IPS-20b (cell line): ENCODE data around the gene SCN4B.

Experiments used
- H3K27ac ChIP-seq: one replicate; pipeline ENCODE4 v1.5.1; 2013; ENCODE audit warnings: low read length
- H3K27me3 ChIP-seq: 2 replicates; pipeline ENCODE4 v1.6.1; 2013; ENCODE audit warnings: mild to moderate bottlenecking, low read length, inconsistent platforms; ENCODE audit not compliant: insufficient read depth
- H3K36me3 ChIP-seq: 2 replicates; pipeline ENCODE4 v1.6.1; 2013; ENCODE audit warnings: low read depth, mild to moderate bottlenecking, inconsistent platforms, low read length, moderate library complexity; ENCODE audit not compliant: insufficient read depth
- H3K4me1 ChIP-seq: 2 replicates; pipeline ENCODE4 v1.6.1; 2013; ENCODE audit warnings: mild to moderate bottlenecking, control low read depth, inconsistent platforms, low read length, moderate library complexity; ENCODE audit not compliant: insufficient read depth
- H3K4me3 ChIP-seq: 2 replicates; pipeline ENCODE4 v1.5.1; 2013; ENCODE audit warnings: mild to moderate bottlenecking, low read length, inconsistent platforms
- H3K9ac ChIP-seq: 2 replicates; pipeline ENCODE4 v1.6.1; 2013; ENCODE audit warnings: low read depth, mild to moderate bottlenecking, inconsistent platforms, low read length, moderate library complexity
- H3K9me3 ChIP-seq: 2 replicates; pipeline ENCODE4 v1.6.1; 2013; ENCODE audit warnings: mild to moderate bottlenecking, low read depth, low read length, inconsistent platforms; ENCODE audit not compliant: insufficient read depth

The SCN4B gene

GRCh38 chr11:118102721-118103261 is 49.8 kb downstream of the SCN4B start:
- Histone ChIP-seq H3K27ac (no peak overlapping the region), H3K9ac (no peak overlapping the region), H3K9me3 (no peaks in the 10 kb centered on the region), H3K4me3 (no peak overlapping the region), H3K4me1 (peaks cover 10% of the 10 kb centered on the region), H3K36me3 (no peaks in the 10 kb centered on the region), H3K27me3 (no peaks in the 10 kb centered on the region; the same call in 1 of the 2 replicates)

GRCh38 chr11:118100691-118101232 is 51.9 kb downstream of the SCN4B start:
- H3K27me3 ChIP-seq = no peaks in the 10 kb centered on the region; the same call in 1 of the 2 replicates
- no peak overlapping the region for H3K9ac ChIP-seq
- no peak overlapping the region for H3K27ac ChIP-seq
- H3K36me3 ChIP-seq = no peaks in the 10 kb centered on the region
- H3K4me1 ChIP-seq = peaks cover 10% of the 10 kb centered on the region
- H3K4me3 ChIP-seq = no peak overlapping the region
- H3K9me3 ChIP-seq = no peaks in the 10 kb centered on the region

GRCh38 chr11:118099838-118100556 is 52.6 kb downstream of the SCN4B start:
- peaks cover 10% of the 10 kb centered on the region for H3K4me1 ChIP-seq
- no peak overlapping the region for H3K27ac ChIP-seq

GRCh38 chr11:118098996-118099837 is 53.4 kb downstream of the SCN4B start:
- no peak overlapping the region for H3K27ac ChIP-seq
- H3K27me3 ChIP-seq = no peaks in the 10 kb centered on the region; the same call in 1 of the 2 replicates
- no peak overlapping the region for H3K4me3 ChIP-seq
- H3K4me1 ChIP-seq = peaks cover 10% of the 10 kb centered on the region
- H3K36me3 ChIP-seq = no peaks in the 10 kb centered on the region
- no peak overlapping the region for H3K9ac ChIP-seq
- H3K9me3 ChIP-seq = no peaks in the 10 kb centered on the region

More at GRCh38 chr11:118099838-118100556, 52.6 kb downstream of the SCN4B start:
- Histone ChIP-seq H3K9me3 (no peaks in the 10 kb centered on the region), H3K4me3 (no peak overlapping the region), H3K27me3 (no peaks in the 10 kb centered on the region; the same call in 1 of the 2 replicates), H3K9ac (no peak overlapping the region), H3K36me3 (no peaks in the 10 kb centered on the region)

- Histone ChIP-seq H3K4me3 (no peak overlapping the region), H3K9me3 (no peaks in the 10 kb centered on the region), H3K27me3 (no peaks in the 10 kb centered on the region; the same call in 1 of the 2 replicates), H3K27ac (no peak overlapping the region), H3K36me3 (no peaks in the 10 kb centered on the region), H3K4me1 (peaks cover 10% of the 10 kb centered on the region), H3K9ac (no peak overlapping the region)
Observed at GRCh38 chr11:118095967-118096367, 56.7 kb downstream of the SCN4B start.

- Histone ChIP-seq H3K9ac (no peak overlapping the region), H3K27ac (no peak overlapping the region), H3K36me3 (no peaks in the 10 kb centered on the region), H3K4me3 (no peak overlapping the region), H3K4me1 (peaks cover 10% of the 10 kb centered on the region), H3K9me3 (no peaks in the 10 kb centered on the region), H3K27me3 (no peaks in the 10 kb centered on the region; the same call in 1 of the 2 replicates)
Observed at GRCh38 chr11:118095493-118095892, 57.1 kb downstream of the SCN4B start.

- H3K36me3 ChIP-seq = no peaks in the 10 kb centered on the region
- no peaks in the 10 kb centered on the region for H3K4me1 ChIP-seq
- no peak overlapping the region for H3K9ac ChIP-seq
- no peak overlapping the region for H3K4me3 ChIP-seq
- no peaks in the 10 kb centered on the region; the same call in 1 of the 2 replicates for H3K9me3 ChIP-seq
- H3K27me3 ChIP-seq = no peaks in the 10 kb centered on the region
- no peak overlapping the region for H3K27ac ChIP-seq
Observed at GRCh38 chr11:118092907-118093571, 59.6 kb downstream of the SCN4B start.

- Histone ChIP-seq H3K9ac (no peak overlapping the region), H3K27ac (no peak overlapping the region), H3K4me1 (no peaks in the 10 kb centered on the region), H3K9me3 (peaks cover 3% of the 10 kb centered on the region), H3K27me3 (no peaks in the 10 kb centered on the region), H3K36me3 (no peaks in the 10 kb centered on the region), H3K4me3 (no peak overlapping the region)
Observed at GRCh38 chr11:118091690-118092089, 60.9 kb downstream of the SCN4B start.

- H3K4me1 ChIP-seq = no peaks in the 10 kb centered on the region
- H3K9ac ChIP-seq = no peak overlapping the region
- H3K27ac ChIP-seq = no peak overlapping the region
- H3K9me3 ChIP-seq = peaks cover 3% of the 10 kb centered on the region
- no peak overlapping the region for H3K4me3 ChIP-seq
- H3K27me3 ChIP-seq = no peaks in the 10 kb centered on the region
- H3K36me3 ChIP-seq = no peaks in the 10 kb centered on the region
Observed at GRCh38 chr11:118090545-118091162, 62.0 kb downstream of the SCN4B start.

GRCh38 chr11:118088531-118088930 is 64.1 kb downstream of the SCN4B start:
- H3K9ac ChIP-seq = no peak overlapping the region

GRCh38 chr11:118087931-118088330 is 64.7 kb downstream of the SCN4B start:
- Histone ChIP-seq H3K4me1 (no peaks in the 10 kb centered on the region), H3K9me3 (peaks cover 3% of the 10 kb centered on the region), H3K27ac (no peak overlapping the region), H3K36me3 (no peaks in the 10 kb centered on the region), H3K27me3 (no peaks in the 10 kb centered on the region), H3K4me3 (no peak overlapping the region), H3K9ac (no peak overlapping the region)

More at GRCh38 chr11:118088531-118088930, 64.1 kb downstream of the SCN4B start:
- Histone ChIP-seq H3K27ac (no peak overlapping the region), H3K9me3 (peaks cover 3% of the 10 kb centered on the region), H3K27me3 (no peaks in the 10 kb centered on the region), H3K4me1 (no peaks in the 10 kb centered on the region), H3K36me3 (no peaks in the 10 kb centered on the region), H3K4me3 (no peak overlapping the region)
